ENCODE measurements around the gene SNX5.
A peak's percentile ranks its signal among the peaks of the same experiment; 100 is the strongest.
"Not testable (repeated sequence)": the region's sequence is repeated elsewhere in the genome, so short reads cannot be mapped to it uniquely, and the experiment has no call there.

SNX5 gene

DNA sequence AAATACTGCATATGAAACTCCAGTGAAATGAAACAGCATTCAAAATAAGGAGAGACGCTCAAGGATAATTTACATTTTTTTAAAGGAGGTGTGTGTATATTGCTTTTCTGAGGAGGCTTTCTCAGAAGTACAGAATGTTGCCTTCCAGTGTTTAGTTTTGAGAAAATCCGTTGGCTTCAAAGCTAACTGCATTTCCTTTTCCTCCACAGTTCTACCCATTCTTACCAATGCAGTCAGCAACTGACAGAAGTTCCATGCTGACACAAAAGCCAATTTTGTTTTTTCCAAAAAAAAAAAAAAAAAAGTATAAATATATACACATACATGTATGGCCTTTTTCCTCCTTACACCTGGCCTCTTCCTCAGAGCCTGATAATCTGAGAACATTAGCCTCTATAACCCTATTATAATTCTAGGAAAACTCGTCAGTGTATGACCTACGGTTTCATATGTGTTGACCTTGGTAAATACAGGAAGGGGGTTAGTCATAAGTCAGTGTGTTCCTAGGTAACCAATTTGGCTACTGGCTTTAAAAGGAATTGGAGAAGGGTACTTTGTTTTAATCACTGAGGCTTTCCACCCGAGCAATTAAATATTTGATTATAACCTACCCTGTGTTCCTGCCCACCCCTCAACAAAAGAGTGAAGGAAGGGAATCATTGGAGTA lies 24.4 kb upstream of the SNX5 start:
- no peak for DNase-seq

DNA sequence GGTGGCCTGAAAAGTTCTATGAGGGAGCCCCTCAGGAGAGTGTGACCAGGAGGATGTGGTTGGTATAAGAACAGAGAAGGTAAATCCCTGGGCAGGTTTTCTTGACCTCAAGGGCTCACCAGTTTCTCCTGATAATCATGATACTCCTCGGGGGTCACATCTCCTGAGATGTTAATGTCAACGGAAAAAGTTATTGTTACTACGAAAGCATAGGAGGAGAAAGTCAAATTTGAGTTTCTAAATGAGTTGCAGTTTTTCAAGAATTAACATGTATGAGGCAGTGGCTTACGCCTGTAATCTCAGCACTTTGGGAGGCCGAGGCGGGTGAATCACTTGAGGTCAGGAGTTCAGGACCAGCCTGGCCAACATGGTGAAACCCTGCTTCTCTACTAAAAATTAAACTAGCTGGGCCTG lies 23.6 kb upstream of the SNX5 start:
- no peak for DNase-seq

DNA sequence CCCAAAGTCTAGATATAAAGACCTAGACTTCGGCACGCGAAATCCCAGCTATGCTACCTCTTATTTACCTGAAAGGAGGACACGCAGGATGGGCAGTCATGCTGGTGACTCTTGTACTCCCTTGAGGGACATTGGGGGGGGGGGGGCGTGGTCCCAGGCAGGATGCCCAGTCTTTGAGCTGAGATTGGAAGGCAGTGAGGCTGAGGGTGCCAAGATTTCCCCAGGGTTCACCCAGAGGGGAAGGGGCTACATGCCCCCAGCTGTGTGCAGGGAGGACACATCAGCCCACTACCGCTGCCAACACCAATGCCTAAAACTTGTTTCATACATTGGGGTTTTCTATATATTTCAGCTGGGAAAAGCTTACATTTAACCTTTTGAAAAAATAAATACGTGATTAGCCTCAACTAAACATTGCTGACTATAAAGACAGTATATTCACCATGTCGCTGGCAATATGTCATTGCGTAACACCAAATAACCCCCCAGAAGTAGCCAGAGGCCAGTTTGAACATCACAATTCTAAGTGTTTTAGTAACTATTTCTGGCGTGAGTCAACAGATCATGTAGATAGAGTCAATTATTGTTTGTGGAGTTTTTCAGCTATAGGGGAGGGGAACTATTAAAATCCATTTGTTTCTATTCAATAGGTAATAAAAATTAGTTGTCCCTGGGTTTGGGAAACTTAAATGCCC lies 21.8 kb upstream of the SNX5 start:
- no peak for DNase-seq

DNA sequence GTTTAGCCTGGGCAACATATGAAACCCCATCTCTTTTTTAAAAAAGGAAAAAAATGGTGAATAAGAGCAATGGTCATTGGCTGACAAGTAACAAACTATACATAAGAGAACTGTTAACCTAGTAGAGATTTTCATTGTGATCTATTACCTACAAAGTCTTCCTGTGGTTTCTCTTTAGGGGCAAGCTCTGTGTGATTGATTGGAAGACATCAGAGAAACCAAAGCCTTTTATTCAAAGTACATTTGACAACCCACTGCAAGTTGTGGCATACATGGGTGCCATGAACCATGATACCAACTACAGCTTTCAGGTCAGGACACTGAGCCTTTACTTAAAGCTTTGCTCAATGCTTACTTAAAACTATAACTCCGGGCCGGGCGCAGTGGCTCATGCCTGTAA lies 19.4 kb upstream of the SNX5 start:
- DNase-seq = no peak

DNA sequence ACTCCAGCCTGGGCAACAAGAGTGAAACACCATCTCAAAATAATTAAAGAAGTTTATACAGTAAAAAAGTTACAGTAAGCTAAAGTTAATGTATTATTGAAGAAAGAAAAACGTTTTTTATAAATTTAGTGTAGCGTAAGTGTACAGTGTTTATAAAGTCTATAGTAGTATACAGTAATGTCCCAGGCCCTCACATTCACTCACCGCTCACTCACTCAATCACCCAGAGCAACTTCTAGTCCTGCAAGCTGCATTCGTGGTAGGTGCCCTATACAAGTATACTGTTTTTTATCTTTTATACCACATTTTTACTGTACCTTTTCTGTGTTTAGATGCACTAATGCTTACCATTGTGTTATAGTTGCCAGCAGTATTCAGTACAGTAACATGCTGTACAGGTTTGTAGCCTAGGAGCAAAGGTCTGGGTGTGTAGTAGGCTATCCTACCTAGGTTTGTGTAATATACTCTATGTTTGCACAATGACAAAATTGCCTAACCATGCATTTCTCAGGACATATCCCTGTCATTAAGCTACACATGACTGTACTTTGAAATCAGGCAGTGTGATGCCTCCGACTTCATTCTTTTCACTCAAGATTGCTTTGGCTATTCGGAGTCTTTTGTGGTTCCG lies 16.9 kb upstream of the SNX5 start:
- DNase-seq = no peak

DNA sequence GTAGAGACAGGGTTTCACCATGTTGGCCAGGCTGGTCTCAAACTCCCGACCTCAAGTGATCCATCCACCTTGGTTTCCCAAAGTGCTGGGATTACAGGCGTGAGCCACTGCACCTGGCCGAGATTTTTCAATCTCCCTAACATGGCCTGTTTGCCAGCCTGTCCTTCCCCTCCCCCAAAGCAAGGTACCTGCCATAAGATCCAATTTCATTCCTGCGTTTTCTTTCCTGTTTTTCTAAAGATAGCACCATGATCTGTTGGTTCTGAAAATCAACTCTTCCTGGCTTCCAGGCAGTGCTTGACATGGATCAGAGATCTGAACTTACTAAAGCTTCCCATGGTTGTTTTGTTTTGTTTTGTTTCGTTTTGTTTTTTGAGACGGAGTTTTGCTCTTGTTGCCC lies 7.7 kb upstream of the SNX5 start:
- DNase-seq = no peak

DNA sequence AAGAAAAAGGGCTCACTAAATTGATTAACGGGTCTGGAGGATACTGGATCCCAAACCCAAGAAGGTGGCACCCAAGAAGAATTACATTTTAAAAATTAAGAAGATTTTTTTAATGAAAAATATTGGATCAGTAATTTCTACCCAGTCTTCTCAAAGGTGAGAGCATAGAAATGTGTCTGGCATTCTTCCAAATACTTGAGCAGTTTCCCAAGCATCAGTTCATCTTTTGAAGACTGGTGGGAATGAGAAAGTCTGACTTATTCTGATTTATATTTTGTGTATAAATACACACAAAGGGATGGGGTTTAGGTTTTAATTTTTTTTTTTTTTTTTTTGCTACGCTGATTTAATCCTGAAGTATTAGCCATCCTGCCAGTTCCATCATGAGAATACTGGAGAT lies 3.5 kb upstream of the SNX5 start:
- DNase-seq = no peak

DNA sequence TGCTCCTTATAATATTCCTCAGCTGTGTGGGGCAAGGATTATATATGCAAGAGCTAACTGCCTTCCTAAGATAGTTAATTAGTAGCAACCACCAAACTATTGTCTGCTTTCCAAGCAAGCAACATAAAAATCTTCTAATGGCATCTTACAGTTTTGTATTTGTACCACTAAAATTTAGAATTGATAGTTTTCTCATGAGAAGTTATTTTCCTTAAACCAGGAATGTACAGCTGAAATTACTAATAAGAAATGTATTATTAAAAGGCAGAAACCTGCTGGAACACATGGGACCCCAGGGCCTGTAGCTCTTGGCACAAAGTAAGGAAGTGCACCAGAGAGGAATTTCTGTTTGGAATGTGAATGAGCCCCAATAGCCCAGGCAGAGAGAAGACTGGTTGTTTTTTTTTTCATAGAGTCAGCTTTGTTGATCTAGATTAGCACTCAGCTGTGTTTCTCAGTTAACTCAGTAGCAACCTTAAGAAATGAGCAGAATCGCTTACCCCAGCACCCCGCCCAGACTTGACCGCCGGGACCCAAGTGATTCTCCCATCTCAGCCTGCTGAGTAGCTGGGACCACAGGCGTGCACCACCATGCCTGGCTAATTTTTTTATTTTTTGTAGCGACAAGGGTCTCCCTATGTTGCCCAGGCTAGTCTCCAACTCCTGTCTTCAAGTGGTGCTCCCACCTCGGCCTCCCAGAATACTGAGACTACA lies 2.9 kb upstream of the SNX5 start:
- DNase-seq = no peak

DNA sequence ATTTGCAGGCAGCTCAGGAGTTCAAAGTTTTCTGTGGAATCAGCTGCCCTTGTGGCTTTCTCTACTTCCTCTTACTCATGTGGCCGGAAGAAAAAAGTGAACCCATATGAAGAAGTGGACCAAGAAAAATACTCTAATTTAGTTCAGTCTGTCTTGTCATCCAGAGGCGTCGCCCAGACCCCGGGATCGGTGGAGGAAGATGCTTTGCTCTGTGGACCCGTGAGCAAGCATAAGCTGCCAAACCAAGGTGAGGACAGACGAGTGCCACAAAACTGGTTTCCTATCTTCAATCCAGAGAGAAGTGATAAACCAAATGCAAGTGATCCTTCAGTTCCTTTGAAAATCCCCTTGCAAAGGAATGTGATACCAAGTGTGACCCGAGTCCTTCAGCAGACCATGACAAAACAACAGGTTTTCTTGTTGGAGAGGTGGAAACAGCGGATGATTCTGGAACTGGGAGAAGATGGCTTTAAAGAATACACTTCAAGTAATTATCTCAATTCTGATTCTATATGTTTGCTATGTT lies 1.4 kb upstream of the SNX5 start:
- no peak for DNase-seq

DNA sequence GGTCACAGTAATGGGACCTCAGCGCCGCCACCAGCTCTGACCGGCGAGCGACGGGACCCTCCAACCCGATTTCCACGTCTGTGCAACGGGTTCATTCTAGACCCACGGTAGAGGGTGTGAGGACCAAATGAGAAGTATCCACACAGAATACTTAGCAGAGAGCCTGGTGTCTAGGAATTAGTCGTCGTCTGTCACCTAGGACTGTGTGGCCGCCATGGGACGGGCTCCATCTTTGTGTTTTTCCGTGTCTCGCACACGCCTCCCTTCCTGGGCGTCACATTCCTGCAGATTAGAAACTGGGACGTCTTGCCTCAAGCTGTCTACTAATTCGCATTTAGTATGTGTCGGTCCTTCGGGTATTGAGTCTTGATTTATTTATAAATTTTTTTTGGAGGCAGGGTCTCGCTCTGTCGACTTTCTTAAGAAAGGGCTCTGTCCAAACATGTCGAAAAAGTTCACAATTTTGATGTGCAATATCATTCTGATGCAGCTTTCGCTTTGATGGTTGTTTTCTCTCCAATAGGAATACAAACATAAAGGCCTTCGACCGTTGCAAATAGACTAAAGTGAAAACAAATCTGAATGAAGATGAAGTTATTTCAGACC lies 787 bp upstream of the SNX5 start:
- DNase-seq = peak; percentile 26

DNA sequence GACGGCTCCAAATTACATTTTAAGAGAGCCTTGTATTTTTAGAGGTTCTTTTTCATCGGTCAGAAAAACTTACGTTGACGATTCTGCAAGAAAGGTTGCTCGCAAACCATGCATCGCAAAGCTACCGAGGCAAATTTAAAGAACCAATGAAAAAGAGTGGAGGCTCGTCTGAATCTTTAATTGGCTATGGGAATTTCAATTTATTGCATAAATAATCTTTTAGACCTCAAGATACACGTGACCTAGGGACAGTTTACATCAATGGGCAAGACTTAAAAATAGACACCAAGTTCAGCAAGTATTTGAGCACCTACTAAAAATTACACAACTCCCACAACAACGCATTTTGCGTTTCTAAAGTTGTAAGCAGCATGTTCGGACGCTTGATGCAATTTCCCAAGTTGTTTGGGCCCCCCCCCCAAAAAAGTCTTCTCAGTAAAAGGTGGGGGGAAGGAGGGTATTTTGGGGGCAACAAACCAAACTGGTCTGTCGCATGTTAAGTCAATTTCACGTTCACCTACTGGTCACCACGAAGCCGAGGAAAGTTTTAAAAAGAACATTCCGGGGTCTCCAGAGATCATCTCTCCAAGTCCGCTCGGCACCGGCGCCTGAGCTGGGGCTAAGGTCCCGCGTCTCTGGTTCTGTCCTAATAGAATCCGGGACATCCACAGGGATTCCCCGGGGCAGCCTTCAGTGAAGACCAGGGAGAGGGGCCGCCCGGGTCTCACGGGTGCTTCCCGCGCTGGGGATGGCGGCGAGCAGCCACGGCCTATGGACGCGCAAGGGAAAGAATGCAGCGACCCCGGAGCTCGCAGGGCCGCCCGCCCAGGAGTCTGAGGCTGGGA lies 851 bp downstream of the SNX5 start:
- DNase-seq = no peak

DNA sequence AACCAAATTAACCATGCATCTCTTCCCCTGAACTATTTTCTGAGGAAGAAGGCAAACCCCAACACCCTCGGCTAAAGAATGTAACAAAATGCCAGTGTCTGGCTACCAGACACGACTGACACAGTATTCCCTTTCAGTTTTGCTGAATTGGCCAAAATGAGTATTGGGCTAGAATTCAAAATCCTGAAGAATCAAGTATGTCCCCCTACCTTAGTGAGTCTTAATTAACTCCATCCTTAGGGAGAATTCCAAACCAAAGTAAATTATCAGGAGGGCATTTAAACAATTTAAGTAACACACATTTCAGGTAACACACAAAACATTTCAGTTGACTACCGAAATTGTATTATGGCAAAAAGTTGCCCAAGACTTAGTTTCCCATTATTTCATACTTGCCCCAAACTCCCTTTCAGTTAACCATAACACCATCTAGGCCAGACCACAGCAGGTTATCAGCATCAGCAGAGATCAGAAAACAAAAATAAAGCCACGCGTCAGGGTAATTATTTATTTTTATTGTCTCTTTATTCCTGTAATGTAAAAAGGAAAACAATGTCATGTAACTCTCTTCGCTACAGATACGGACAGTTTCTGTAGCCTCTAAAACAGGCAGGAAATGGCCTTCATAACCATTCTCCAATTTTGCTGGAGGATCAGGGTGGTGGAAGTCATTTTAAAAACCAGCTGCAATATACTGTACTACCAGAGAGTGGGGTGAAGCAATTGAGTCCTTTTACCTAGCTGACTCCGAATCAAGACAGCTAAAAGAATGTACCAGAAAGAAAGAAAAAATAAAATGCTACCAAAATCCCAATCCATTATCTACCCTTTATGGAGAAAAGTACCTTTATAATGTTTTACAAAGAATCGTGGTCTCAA lies 1.9 kb downstream of the SNX5 start:
- DNase-seq = no peak

DNA sequence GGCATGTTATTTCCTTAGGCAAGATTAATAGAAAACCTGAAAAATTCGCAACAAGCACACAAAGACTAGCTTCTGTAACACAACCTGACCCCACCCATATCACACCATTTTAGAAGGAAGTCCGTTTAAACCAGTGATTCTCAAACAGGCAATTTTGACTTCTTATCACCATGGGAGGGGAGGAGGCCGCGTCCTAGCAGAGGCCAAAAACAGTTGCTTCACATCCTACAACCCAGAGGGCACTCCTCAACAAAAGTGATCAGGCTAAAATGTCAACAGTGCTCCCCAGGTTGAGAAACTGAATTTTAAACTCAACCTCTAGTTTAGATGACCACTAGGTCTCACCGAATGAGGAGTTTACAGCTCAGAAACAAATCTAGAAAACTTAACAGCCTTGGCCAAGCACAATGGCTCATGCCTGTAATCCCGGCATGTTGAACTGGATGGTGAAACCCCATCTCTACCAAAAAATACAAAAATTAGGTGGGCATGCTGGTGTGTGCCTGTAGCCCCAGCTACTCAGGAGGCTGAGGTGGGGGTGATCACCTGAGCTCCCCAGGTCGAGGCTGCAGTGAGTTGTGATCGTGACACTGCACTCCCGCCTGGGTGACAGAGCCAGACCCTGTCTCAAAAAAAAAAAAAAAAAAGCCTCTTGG lies 3.4 kb downstream of the SNX5 start:
- no peak for DNase-seq

DNA sequence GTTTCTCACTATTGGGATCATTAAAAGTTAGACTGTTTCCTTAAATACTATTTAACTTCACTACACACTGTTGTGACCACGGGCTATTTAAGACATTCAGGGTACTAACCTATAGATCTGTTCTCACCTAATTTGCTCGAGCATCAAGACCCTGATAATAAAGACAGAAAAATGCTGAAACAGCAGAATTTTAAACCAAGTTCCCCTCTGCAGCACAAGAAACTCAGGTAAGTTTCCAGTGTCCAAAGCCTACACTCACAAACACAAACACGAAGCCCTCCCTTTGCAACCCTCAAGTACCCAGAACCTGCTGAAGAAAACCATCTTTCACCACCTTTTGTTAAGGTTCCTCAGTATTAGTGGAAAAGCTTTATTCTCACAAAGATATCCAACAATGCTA lies 4.0 kb downstream of the SNX5 start:
- no peak for DNase-seq

DNA sequence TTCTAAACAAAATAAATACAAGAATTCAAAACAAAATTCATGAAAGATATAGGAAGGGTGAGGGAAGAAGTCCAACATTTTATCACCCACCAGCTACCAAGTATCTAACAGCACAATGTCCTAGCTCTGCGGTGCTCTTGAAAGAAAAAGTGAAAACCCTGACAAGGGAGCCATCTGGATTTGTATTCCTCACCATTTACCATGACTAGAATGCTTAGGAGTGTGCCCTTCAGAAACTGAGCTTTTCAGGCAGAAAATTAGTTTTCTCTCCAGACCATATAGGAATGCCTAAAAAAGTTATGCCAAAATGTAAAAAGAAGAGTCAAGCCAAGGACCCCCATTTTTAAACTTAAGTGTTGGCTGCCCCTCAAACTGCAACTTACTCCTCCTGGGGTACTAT lies 4.5 kb downstream of the SNX5 start:
- DNase-seq = no peak

DNA sequence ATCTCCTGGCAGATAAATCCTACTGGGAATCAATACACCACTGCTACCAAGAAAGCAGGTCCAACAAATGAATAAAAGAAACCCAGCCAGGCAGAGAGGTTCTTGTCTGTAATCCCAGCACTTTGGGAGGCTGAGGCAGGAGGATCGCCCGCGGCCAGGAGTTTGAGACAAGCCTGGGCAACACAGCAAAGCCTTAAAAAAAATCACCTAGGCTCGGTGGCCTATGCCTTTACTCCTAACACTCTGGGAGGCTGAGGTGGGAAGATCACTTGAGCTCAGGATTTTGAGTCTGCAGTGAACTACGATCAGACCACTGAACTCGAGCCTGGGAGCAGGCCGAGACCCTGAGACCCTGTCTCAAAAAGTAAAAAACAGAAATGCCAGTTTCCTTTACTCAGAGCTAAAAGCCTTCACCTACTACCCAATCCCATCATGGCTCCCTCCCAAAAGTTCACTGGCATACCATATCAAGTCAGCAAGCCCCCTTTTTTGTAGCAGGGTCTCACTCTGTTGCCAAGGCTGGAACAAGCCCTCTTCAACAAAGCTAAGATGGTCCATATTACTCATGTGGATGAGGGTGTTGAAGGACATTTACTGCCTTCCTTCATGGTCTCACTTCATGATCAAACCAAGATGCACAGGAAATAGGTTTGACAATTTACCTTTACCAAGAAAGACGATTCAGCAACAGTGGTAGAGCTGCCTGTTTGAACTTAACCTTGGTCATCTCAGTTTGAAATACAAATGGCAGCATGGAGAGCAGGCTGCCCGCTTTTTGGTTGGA lies 5.3 kb downstream of the SNX5 start:
- DNase-seq = no peak

DNA sequence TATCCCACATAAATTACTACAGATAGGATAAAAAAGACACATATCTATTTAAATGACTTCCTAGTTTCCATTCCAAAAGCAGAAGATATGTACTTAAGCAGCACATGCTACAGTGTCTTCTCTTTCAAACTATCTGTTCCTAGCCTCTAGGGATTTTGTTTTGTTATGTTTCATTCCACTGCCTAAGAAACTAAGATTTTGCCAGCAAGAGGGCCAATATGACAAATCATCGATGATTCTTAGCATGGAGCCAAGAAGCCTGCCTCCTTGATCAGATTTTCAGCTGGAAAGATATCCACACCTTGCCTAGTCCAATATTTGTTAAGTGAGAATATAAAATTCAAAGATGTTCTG lies 7.0 kb downstream of the SNX5 start:
- DNase-seq = no peak

DNA sequence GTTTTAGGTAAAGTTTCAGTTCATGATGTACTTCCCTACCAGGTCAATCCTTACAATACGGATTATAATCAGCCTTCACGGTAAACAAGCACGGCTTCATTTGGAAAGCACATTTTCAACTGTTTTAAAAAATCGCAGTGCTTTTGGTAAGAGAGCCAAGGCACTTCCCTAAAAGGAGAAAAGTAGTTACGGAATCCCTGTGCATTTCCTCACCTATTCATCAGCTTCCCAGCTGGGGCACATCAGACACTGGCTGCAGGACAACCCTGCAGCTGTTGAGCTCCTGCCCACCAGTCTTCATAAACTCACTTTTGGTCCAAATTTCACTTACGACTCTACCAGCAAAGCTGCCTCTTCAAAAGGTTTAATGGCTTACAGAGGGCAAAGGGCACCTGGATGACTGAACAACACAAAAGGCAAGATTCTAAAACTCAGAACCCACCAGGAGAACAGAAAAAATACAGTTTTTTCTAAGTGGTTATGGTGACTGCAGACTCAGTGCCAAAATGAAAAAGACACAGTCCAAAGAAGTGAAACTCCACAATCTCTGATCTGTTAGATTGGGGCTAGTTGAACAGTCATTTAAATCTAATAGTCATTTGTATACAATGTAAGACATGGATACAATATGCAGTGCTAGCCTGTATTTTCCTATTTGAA lies 7.5 kb downstream of the SNX5 start:
- no peak for DNase-seq

DNA sequence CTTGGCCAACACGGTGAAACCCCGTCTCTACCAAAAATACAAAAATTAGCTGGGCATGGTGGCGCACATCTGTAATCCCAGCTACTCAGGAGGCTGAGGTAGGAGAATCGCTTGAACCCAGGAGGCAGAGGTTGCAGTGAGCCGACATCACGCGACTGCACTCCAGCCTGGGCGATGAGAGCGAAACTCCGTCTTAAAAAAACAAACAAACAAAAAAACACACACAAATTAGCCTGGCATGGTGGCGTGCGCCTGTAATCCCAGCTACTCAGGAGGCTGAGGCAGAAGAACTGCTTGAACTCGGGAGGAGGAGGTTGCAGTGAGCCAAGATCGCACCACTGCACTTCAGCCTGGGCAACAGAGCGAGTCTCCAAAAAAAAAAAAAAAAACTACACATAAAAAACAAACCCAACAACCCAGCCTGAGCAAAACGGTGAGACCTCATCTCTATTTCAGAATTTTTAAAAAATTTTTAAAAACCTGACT lies 8.2 kb downstream of the SNX5 start:
- DNase-seq = not testable (repeated sequence)
